NOMO-1 treated with DMSO at 0.1 percent for 48 hours (cell line): ENCODE measurements around the gene COL9A3.

Source experiments
- DNase-seq: peaks from one replicate; lab custom pipeline; 2025; ENCODE audit not compliant: unreplicated experiment; lab: John Stamatoyannopoulos, UW

The COL9A3 gene

GRCh38 chr20:62816884-62817873 lies at the start of gene COL9A3:
Gene COL9A3, plus strand, starts transcription at chr20:62817050. Its CDS starts 15 bp downstream, at chr20:62817065.
- DNase-seq = no peak

- DNase-seq = no peak
Observed at GRCh38 chr20:62768234-62768546, 48.7 kb upstream of the COL9A3 start.

GRCh38 chr20:62768551-62769287 lies 48.1 kb upstream of the COL9A3 start:
- no peak for DNase-seq

GRCh38 chr20:62769346-62770071 lies 47.3 kb upstream of the COL9A3 start:
- no peak for DNase-seq

- no peak for DNase-seq
Observed at GRCh38 chr20:62770111-62770910, 46.5 kb upstream of the COL9A3 start.

- no peak for DNase-seq
Observed at GRCh38 chr20:62770916-62771315, 45.9 kb upstream of the COL9A3 start.

- no peak for DNase-seq
Observed at GRCh38 chr20:62771396-62772102, 45.3 kb upstream of the COL9A3 start.

GRCh38 chr20:62772103-62772611 lies 44.7 kb upstream of the COL9A3 start:
- no peak for DNase-seq

GRCh38 chr20:62772619-62772989 lies 44.2 kb upstream of the COL9A3 start:
- no peak for DNase-seq

GRCh38 chr20:62772990-62773844 lies 43.6 kb upstream of the COL9A3 start:
- no peak for DNase-seq

GRCh38 chr20:62773845-62774714 lies 42.8 kb upstream of the COL9A3 start:
- DNase-seq = no peak

- peak; percentile 66 for DNase-seq
Observed at GRCh38 chr20:62774762-62775161, 42.1 kb upstream of the COL9A3 start.

- DNase-seq = no peak
Observed at GRCh38 chr20:62775206-62775605, 41.6 kb upstream of the COL9A3 start.

- no peak for DNase-seq
Observed at GRCh38 chr20:62776035-62776691, 40.7 kb upstream of the COL9A3 start.

GRCh38 chr20:62776692-62777527 lies 39.9 kb upstream of the COL9A3 start:
- peak; percentile 15 for DNase-seq

- no peak for DNase-seq
Observed at GRCh38 chr20:62777528-62777830, 39.4 kb upstream of the COL9A3 start.

GRCh38 chr20:62778058-62778457 lies 38.8 kb upstream of the COL9A3 start:
- DNase-seq = no peak
